Thoracic aorta (tissue), 2 donors: ENCODE data around the gene POMP. TPM values are rescaled to one million over a fixed set of nuclear protein-coding genes. Genes with fewer than 3 reads are reported as not detected.

Experiments used
- ATAC-seq: fragments of 150-250 bp; one replicate; pipeline ENCODE4 v1.8.0; 2017; ENCODE audit warnings: low read depth; ENCODE audit not compliant: insufficient number of reproducible peaks, low FRiP score
- DNase-seq: peaks from one replicate; pipeline ENCODE4 v3.0.0-alpha.2; 2020; ENCODE audit warnings: low spot score
- H3K27ac ChIP-seq, 2 donors: fragments of 200-600 bp; sonication (generic); 1 replicate in 1 of 2; 2 replicates in 1 of 2; pipeline ENCODE4 v1.5.1; 2016; ENCODE audit warnings: mild to moderate bottlenecking in 2 of 2, moderate library complexity in 2 of 2
- H3K27me3 ChIP-seq: fragments of 200-600 bp; sonication (generic); replicated peaks from 2 replicates; pipeline ENCODE4 v1.6.0; 2016; ENCODE audit warnings: mild to moderate bottlenecking; ENCODE audit not compliant: insufficient read depth
- H3K36me3 ChIP-seq: fragments of 200-600 bp; sonication (generic); one replicate; pipeline ENCODE4 v1.5.1; 2016
- H3K4me1 ChIP-seq, 2 donors: fragments of 200-600 bp; sonication (generic); 1 replicate in 1 of 2; 2 replicates in 1 of 2; pipeline versions ENCODE4 v1.5.1 to v1.6.0; 2016; ENCODE audit warnings: low read depth in 2 of 2, mild to moderate bottlenecking in 1 of 2; ENCODE audit not compliant: control insufficient read depth in 1 of 2
- H3K4me3 ChIP-seq: fragments of 200-600 bp; sonication (generic); 2 replicates; pipeline ENCODE4 v1.5.1; 2016; ENCODE audit warnings: mild to moderate bottlenecking
- H3K9me3 ChIP-seq: fragments of 200-600 bp; sonication (generic); 2 replicates; pipeline ENCODE4 v1.5.1; 2016
- CTCF ChIP-seq: fragments of 200-600 bp; sonication (generic); IDR thresholded peaks from one replicate; pipeline ENCODE4 v1.5.1; 2019; ENCODE audit warnings: antibody characterized with exemption
- total RNA-seq, 2 donors: library from RNA; depleted of rRNA; stranded (reverse); fragments of >200 nt; gene quantifications; one replicate each; pipeline versions ENCODE4 v1.1.0 to v1.2.3, GENCODE V29; 2016

Gene POMP
- total RNA-seq, 2 donors from 2014 or later = 45.1 to 49.7 TPM

- no peak overlapping the region for H3K27ac ChIP-seq
- ATAC-seq (no peak), DNase-seq (no peak)
- H3K4me3 ChIP-seq = no peak overlapping the region
- no peaks in the 10 kb centered on the region for H3K27me3 ChIP-seq
- H3K9me3 ChIP-seq = no peaks in the 10 kb centered on the region
- no peaks in the 10 kb centered on the region for H3K4me1 ChIP-seq
- TF ChIP-seq CTCF = no peak
- no peaks in the 10 kb centered on the region for H3K36me3 ChIP-seq
Observed at GRCh38 chr13:28613562-28613961, 45.4 kb upstream of the POMP start.

- H3K4me1 ChIP-seq = no peaks in the 10 kb centered on the region
- no peak for DNase-seq
- no peaks in the 10 kb centered on the region for H3K27me3 ChIP-seq
- no peak for ATAC-seq
- H3K27ac ChIP-seq = no peak overlapping the region
- no peak overlapping the region for H3K4me3 ChIP-seq
- no peaks in the 10 kb centered on the region for H3K36me3 ChIP-seq
- H3K9me3 ChIP-seq = no peaks in the 10 kb centered on the region
- no peak for TF ChIP-seq CTCF
Observed at GRCh38 chr13:28615916-28616446, 42.9 kb upstream of the POMP start.

- Histone ChIP-seq H3K36me3 (no peaks in the 10 kb centered on the region), H3K27me3 (no peaks in the 10 kb centered on the region), H3K9me3 (no peaks in the 10 kb centered on the region), H3K4me3 (no peak overlapping the region), H3K27ac (no peak overlapping the region), H3K4me1 (no peaks in the 10 kb centered on the region)
- no peak for ATAC-seq
- no peak for TF ChIP-seq CTCF
- no peak for DNase-seq
Observed at GRCh38 chr13:28618230-28618994, 40.5 kb upstream of the POMP start.

GRCh38 chr13:28620011-28620830, 38.7 kb upstream of the POMP start:
- ATAC-seq = no peak
- Histone ChIP-seq H3K36me3 (no peaks in the 10 kb centered on the region), H3K4me1 (no peaks in the 10 kb centered on the region), H3K27ac (no peak overlapping the region), H3K9me3 (no peaks in the 10 kb centered on the region), H3K4me3 (no peak overlapping the region), H3K27me3 (no peaks in the 10 kb centered on the region)
- no peak for DNase-seq
- no peak for TF ChIP-seq CTCF

GRCh38 chr13:28621449-28621848, 37.5 kb upstream of the POMP start:
- Histone ChIP-seq H3K27ac (no peak overlapping the region), H3K4me3 (no peak overlapping the region), H3K4me1 (no peaks in the 10 kb centered on the region), H3K27me3 (no peaks in the 10 kb centered on the region), H3K9me3 (no peaks in the 10 kb centered on the region), H3K36me3 (no peaks in the 10 kb centered on the region)
- TF ChIP-seq CTCF = no peak
- DNase-seq (no peak), ATAC-seq (no peak)
